ENCODE data around the gene HMGB1.
"Not testable (repeated sequence)": the region's sequence is repeated elsewhere in the genome, so short reads cannot be mapped to it uniquely, and the experiment has no call there.

HMGB1 gene

DNA sequence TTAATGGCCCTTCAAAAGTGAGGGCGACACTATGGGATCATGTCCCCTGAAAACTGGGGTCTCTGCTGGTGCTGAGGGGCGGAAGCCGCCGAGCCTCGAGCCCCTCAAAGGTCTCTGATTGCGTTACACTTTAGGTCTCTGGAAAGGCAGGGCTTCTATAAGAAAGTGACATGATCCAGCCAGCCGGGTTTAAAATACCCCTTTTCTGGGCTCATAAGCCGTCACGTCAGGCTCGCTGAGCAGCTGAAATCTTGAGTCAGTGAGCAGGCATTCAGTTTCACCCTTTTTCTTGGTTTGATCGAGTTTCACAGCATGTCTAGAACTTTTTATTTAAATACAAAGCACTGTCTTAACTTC lies 600 bp upstream of the HMGB1 start:
- peak; percentile 39 for DNase-seq (ENCODE audit: low spot score)

DNA sequence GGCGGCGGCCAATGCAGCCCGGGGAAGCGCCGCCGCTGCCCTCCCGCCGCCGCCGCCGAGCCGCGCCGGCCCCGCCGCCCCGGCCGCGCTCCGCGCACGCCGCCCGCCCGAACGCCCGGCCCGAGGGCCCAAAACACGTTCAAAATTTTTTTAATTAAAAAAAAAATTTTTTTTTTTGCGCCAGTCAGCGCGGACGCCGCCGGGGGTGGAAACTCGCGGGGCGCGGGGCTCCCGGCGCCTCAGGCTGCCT lies 468 bp downstream of the HMGB1 start:
- DNase-seq (ENCODE audit: low spot score): no peak

DNA sequence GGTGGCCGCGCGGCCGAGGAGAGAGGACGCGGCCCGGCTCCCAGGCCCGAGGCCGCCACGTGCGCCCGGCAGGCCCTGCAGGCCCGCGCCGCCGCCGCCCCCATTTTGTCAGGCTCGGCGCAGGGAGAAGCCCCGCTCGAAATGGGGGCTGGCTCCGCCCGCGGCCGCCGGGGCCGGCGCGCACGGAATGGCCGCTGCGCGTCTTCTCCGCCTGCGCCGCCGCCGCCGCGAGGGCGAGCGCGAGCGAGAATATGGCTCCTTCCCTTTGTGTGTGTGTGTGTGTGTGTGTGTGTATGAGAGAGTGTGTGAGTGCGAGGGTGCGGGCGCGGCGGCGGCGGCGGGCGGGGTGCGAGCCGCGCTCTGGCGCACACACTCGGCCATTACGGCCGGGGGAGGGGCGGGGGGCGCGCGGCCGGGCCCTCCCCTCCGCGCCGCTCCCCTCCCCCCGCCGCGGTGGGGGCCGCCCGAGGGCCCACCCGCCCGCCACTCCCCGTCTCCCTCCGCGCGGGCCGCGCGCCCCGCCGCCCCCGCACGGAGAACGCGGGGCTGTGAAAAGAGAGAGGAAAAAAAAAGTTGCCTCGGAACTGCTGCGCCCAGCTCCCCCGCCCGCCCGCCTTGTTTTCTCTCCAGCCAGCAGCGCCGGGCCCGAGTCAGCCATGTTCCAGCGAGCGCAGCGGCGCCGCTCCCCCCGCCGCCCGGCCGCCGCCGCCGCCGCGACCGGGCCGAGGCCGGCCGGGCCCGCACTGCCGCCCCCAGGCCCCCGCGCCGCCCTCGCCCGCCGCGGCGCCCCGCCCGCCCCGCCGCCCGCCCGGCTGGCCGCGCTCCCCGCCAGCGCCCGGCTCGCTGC lies 1.0 kb downstream of the HMGB1 start:
- DNase-seq (ENCODE audit: low spot score): peak; percentile 85

DNA sequence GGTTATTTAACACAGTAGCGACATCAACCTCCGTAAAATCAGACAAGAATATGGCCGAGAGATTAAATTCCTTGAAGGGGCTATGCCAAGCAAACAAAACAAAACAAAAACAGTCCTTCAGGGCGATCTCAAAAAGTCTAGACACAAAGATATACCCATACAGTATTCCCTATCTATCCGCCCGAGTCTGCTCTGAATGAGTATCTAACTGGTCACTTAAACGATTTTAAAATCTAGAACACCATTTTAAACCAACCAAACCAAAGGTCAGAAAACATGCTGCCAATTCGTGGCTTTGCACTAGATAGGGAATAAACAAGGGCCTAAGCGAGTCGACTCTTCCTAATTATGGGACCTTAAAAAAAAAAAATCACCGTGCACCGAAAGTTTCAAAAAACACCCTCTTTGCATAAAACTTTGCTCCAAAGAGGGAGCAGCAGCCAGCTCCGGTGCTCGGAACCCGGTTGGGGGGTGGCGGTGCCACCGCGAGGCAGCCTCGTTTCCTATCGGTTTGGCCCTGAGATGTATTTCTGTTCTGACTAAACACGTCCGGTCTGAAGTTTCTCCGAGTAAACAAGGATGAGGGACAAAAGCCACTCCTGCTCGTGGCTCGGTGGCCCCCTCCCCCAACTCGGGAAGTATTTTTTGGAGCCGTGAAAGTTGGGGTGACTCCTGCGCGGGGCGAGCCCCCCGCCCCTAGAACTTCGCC lies 1.8 kb downstream of the HMGB1 start:
- DNase-seq (ENCODE audit: low spot score): peak; percentile 78

DNA sequence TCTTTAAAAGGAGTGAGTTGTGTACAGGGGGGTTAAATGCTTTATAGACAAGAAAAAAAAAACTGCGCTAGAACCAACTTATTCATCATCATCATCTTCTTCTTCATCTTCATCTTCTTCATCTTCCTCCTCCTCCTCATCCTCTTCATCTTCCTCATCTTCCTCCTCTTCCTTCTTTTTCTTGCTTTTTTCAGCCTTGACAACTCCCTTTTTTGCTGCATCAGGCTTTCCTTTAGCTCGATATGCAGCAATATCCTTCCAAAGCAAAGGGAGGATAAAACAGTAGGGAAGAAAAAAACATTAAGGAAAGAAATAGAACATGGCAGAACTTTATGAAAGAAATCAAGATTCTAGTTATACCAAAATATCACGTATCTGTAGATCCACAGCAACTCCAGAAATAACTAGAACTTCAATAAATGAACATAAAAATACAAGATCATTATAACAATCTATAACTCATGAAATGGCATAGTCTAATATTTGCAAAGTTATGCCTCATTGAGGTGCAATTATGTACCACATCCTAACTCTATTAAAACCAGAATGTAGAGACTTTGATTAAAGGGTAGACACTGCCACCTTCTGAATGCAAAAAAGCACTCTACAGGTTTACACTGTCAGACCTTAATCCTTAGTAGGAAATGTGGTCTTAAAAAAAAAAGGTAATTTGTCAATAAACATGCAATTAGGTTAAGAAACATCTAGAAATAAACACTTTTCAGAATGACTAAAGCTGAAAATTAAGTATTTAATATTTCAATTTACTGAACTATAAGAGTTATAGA lies 4.3 kb downstream of the HMGB1 start:
- peak; percentile 39 for DNase-seq (ENCODE audit: low spot score)

DNA sequence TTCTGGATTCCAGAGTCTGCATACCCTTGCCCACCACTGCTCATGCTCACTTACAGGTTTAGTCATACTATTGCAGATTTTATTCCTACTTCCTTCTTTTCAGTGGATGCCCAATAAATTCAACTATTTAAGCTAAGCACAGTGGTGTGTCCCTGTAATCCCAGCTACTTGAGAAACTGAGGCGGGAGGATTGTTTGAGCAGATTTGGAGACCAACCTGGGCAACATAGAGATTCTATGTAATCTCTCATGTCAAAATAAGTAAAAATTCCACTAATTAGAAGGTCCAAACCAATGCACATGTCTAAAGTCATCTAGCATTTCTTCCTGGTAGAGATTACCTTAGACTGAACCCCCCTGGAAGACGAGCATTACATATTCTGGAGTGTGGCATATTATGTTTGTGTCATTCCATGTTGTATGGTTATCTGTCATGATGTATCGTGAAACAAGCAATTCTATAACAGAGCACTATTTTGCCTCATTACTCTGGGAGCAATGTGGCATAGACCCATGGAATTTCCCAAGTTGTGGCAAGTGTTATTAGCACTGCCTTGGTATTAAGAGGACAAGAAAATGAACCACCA lies 8.3 kb downstream of the HMGB1 start:
- no peak for DNase-seq (ENCODE audit: low spot score)

DNA sequence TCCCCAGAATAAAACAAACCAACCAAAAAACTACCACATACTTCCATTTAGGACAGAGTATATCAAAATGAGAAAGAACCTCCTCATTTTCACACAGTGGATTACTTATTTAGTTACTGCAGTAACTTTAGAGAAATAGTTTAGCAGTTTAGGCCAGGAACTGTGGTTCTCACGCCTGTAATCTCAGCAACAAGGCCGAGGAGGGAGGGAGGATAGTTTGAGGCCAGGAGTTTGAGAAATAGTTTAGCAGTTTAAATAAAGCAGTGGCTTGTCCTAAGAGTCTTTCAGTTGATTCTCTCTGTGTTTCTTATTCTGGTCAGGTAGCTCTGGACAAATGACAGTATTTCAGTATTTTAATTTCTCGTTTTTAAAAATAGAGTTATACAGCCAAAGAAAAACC lies 9.4 kb downstream of the HMGB1 start:
- no peak for DNase-seq (ENCODE audit: low spot score)

DNA sequence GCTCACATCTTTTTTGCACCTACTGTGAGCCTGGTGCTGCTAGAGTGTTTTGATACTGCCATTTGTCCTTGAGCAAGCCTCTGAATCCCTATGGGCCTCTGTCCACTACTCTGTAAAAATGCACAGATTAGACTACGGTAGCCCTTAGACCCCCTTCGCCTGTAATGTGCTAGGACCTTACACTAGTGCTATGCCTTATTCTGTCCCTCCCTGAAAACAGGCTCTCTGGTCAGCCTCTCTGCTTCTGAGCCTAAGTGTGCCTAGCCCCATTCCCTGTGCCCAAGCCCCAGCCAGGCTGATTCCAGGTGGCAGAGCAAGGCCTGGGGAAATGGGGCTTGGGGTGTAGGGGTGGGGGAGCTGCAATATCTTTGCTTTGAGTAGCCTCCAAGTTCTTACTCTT lies 10.7 kb downstream of the HMGB1 start:
- no peak for DNase-seq (ENCODE audit: low spot score)

DNA sequence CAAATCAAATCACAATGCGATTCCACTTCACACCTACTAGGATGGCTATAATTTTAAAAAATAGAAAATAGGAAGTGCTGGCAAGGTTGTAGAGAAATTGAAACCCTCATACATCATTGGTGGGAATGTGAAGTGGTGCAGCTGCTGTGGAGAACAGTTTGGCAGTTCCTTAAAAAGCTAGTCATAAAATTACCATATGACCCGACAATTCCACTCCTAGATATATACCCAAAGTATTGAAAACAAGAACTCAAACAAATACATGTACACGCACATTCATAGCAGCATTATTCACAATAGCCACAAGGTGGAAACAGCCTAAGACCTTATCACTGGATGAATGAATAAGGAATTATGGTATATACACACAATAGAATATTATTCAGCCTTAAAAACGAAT lies 12.0 kb downstream of the HMGB1 start:
- peak; percentile 33 for DNase-seq (ENCODE audit: low spot score)

DNA sequence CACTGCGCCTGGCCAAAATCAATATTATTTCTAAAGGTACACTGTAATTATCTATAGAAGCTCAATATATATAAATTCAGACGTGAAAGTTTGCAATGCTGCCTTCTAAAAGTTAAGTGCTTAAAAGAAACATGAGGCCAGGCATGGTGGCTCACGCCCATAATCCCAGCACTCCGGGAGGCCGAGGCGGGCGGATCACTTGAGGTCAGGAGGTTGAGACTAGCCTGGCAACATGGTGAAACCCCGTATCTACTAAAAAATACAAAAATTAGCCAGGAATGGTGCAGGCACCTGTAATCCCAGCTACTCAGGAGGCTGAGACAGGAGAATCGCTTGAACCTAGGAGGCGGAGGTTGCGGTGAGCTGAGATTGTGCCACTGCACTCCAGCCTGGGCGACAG lies 14.3 kb downstream of the HMGB1 start:
- not testable (repeated sequence) for DNase-seq (ENCODE audit: low spot score)

DNA sequence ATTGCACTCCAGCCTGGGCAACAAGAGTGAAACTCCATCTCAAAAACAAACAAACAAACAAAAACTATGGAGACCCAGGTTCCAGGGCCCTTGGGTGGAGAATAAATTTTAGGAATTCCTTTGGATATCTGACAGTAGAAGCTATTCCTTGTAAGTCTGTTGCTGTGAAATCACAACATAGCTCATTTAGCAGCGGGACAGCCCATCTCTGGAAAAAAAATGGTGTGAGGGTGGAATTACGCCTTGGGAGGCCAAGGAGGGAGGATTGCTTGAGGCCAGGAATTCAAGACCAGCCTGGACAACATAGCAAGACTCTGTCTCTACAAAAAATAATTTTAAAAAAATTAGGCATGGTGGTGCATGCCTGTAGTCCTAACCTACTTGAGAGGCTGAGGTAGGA lies 15.7 kb downstream of the HMGB1 start:
- no peak for DNase-seq (ENCODE audit: low spot score)

DNA sequence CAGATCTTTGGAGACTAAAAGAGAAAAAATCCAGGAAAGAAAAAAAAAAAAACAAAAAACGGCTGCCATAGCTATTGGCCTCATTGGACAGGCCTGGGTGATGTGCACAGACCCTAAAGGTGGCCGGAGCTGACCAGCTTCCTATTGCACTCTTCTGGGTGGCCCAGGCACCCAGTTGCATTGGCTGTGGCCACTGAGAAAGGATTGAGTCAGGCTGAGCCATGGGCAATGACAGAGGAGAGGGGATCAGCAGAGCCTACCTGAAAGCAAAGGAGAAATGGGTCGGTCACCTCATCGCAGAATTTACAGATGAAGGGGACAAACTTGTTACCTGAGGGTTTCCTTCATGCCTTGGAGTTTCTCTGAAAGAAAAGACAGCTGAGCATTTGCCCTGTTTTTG lies 17.3 kb downstream of the HMGB1 start:
- DNase-seq (ENCODE audit: low spot score): no peak

DNA sequence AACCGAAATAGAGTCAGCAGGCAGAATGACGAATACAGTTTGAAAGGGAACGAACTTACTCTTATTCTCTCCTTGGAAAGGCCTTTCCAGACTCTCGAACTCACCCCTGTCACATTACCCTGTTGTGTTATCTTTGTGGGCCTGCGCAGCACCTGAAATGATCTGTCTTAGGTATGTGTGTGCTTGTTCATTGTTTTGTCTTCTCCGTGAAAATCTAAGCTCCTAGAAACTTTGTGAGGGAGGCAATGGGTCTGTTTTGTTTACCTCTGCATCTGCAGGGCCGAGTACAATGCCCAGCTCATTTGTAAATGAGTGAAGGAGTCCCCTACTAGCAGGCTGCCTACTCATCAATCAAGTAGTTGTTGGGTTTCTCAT lies 19.6 kb downstream of the HMGB1 start:
- DNase-seq (ENCODE audit: low spot score): no peak

DNA sequence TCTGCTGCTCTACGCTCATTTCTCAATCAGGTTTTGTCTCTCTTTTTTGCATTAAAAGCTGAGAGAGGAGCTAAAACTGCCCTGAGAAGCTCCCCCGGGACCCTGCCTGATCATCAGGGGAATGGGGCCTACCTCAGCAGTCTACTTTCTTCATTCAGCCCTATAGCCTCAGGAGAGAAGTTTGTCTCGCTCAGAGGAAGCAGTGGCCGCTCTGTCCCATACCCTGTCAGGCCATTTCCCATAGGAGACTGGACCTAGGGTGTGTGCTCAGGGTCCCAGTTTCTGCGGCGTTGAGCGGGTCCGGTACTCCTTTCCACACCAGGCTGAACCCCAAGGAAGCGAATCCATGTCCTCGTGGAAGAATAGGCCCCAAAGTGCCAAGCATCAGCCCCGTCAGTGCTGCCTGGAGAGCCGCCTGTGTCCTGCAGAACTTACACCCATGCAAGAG lies 21.8 kb downstream of the HMGB1 start:
- DNase-seq (ENCODE audit: low spot score): no peak

DNA sequence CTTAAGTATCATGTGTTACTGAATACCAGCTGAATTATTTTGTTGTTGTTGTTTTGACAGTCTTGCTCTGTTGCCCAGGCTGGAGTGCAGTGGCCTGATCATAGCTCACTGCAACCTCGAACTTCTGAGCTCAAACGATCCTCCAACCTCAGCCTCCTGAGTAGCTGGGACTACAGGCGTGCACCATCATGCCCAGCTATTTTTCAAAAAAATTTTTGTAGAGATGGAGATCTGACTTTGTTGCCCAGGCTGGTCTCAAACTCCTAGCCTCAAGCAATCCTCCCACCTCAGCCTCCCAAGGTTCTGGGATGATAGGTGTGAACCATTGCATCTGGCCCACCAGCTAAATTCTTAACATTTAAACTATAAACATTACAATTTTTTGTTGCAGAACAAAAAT lies 22.2 kb downstream of the HMGB1 start:
- not testable (repeated sequence) for DNase-seq (ENCODE audit: low spot score)

DNA sequence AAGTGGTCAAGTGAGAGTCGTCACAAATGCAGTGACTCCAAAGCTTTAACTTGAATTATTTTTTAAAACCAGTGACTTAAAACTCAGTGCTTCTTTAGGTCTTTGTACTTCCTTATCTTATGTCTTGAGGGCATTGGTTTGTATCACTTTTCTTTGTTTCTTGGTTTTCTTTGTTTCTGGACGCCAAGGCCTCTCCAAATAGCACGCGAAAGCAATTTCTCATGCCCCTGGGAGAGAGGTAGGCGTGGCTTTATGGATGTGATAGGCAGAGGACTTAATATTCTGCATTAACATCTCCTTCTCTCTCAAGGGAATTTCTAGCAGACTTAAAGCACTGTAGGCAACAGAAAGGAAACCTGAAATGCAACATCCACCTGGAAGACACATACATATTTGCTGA lies 22.8 kb downstream of the HMGB1 start:
- DNase-seq (ENCODE audit: low spot score): no peak

DNA sequence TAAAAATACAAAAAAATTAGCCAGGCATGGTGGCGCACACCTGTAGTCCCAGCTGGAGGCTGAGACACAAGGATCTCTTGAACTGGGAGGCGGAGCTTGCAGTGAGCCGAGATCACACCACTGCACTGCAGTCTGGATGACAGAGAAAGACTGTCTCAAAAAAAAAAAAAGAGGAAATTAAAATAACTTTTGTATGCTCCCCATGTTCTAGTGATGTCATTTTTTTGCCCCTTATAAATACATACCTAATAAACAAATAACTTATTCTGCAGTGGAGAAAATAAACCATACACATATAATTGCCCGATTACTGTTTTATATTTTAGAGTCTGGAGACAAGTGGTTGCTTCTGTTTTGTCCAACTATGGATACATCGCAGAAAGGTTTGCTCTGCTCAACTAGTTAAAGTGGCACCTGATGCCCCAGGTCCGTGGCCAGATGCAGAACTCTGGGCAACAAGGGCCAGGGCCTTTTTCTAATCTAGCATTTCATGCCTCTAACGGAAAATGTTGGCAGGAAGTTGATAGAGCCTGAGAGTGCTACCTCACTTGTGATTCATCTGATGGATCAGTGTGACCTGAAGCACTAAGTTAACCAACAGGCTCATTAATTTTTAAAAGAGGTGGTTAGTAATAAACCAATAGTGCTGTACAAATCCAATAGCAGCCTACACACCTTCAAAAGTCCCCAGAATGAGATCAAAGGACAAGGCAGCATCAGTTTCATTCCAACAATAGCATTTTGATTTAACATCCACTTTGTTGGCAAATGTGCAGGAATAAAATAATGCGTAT lies 24.6 kb downstream of the HMGB1 start:
- DNase-seq (ENCODE audit: low spot score): no peak

DNA sequence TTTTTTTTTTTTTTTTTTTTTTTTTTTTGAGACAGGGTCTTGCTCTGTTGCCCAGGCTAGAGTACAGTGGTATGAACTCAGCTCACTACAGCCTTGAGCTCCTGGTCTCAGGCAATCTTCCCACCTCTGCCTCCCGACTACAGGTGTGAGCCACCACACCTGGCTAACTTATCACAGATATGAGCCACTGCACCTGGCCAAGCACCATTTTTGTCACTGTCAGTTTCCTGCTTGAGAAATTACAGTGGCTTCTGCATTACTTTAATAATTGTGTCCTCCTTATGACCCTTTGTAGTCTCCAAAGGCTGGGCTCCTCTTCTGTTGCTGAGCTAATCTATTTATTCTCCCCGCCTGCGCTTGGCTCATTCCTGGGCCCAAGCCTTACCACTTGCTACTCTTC lies 27.4 kb downstream of the HMGB1 start:
- no peak for DNase-seq (ENCODE audit: low spot score)

DNA sequence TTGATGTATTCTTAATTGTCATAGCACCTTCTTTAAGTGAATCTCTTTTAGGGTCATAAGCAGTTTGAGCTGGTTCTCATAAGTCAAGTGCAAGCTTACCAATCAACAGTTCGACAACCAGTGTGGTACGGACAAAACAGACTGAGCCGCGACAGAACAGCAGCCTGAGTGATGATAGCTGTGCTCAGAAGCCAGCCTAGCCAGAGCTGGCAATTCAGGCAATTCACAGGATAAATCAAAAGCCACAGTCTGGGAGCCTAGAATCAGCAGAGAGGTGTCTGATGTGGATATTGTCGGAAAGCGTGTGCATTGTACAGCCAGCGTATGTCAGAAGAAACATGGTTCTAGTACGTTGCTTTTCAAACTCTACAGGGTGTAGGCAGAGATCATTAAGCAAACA lies 28.6 kb downstream of the HMGB1 start:
- no peak for DNase-seq (ENCODE audit: low spot score)

DNA sequence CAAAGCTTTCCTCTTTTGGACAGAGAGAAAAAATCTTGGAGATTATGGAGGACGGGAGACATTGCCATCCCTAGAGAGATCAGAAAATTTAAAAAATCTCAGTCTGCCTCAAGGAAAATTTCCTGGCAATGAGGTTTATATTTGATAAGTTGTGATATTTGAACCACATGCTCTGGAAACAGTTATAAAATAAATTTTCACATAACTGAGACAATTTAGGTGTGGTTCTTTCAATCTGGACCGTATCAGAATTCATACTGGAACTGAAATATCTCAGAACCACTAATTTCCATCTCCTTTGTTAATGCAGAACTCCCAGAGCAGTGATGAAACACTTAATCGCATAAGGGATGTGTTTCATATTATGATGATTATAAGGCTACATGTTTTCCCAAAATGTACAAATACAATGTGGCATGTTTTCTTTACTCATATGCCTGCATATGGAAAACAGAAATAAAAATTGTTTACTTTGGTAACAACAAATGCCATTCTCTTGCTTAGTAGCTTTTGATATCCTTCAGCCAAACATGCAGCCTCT lies 29.8 kb downstream of the HMGB1 start:
- no peak for DNase-seq (ENCODE audit: low spot score)

DNA sequence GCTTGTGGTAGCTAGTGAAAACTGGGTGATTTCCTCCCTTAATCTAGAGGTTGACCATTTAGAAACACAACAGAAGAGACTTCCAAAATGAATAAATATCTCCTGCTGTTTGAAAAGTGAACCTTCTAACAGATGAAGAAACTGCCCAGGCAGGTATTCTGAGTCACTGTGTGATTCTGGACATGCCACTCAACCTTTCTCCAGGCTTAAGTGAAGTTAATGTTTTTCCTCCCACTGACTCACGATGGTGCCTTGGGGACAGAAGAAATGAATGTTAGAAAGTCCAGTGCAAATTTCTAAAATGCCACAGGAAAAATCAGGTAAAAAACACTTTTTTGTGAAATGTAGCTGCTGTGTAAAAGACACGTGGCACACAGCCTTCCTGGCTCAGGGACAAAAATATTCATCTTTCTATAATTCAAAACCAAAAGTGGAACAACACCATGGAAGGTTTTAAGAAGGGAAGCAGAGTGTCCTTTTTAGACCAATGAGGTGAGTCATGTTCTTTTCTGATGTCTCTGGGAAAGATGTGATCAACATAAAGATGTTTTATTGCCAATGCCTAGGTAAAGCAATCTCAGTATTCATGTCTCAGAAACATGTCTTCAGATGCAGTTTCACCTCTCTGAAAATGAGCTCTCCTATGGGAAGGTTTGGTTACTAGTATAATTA lies 34.3 kb downstream of the HMGB1 start:
- DNase-seq (ENCODE audit: low spot score): no peak
